Measurements from ENCODE around the gene DLG2. TPM values are rescaled to one million over a fixed set of nuclear protein-coding genes. Genes with fewer than 3 reads are reported as not detected.

The DLG2 gene
- total and polyA plus RNA-seq, 4 donors, result 0.30 to 5.5 (median 0.68) TPM

- TF ChIP-seq MAX (IDR thresholded peaks at IDR 0.05), result no peak
- no peak for TF ChIP-seq ATF3 (IDR thresholded peaks at IDR 0.05)
Measured at GRCh38 chr11:83663988-83664387, 1963.2 kb downstream of the DLG2 start (continued).

GRCh38 chr11:83663446-83663845, 1963.7 kb downstream of the DLG2 start:
- WGBS, result 90% methylated on average over 3 of the region's 3 CpGs

More at GRCh38 chr11:83663446-83663845, 1963.7 kb downstream of the DLG2 start:
- Histone ChIP-seq H3K27ac (ENCODE audit: low read depth in 1 of 2, low read length in 2 of 2) (no peak overlapping the region), H3K36me3 (ENCODE audit: control insufficient read depth in 4 of 4, insufficient read depth in 3 of 4, low read depth in 1 of 4, low read length in 3 of 4) (no peaks in the 10 kb centered on the region), H3K27me3 (ENCODE audit: control insufficient read depth in 4 of 4, insufficient read depth in 4 of 4, low read length in 3 of 4) (no peaks in the 10 kb centered on the region), H3K4me1 (ENCODE audit: control insufficient read depth in 4 of 4, insufficient read depth in 4 of 4, low read length in 3 of 4) (peaks cover 0 to 18% (median 5%) of the 10 kb centered on the region in 4 donors), H3K9me3 (ENCODE audit: control insufficient read depth in 4 of 4, low read length in 3 of 4) (no peaks in the 10 kb centered on the region), H3K9ac (ENCODE audit: low read depth in 1 of 2, low read length in 2 of 2) (no peak overlapping the region), H3K4me3 (ENCODE audit: low read depth in 1 of 3, low read length in 3 of 3) (no peak overlapping the region)
- TF ChIP-seq JUND (IDR thresholded peaks at IDR 0.05) (no peak), RXRA (IDR thresholded peaks at IDR 0.05) (no peak), ATF3 (IDR thresholded peaks at IDR 0.05) (no peak), HNF4G (IDR thresholded peaks at IDR 0.05) (no peak), NR2F2 (IDR thresholded peaks at IDR 0.05) (no peak), YY1 (IDR thresholded peaks at IDR 0.05) (no peak), GABPA (IDR thresholded peaks at IDR 0.05 in 1 of 2, conservative IDR thresholded peaks at IDR 0.05 in 1 of 2) (no peak), HNF4A (conservative IDR thresholded peaks at IDR 0.05) (no peak), MAX (IDR thresholded peaks at IDR 0.05) (no peak), CTCF (IDR thresholded peaks at IDR 0.05; ENCODE audit: low read depth, low read length, missing input control) (no peak), TAF1 (conservative IDR thresholded peaks at IDR 0.05) (no peak), FOXA2 (IDR thresholded peaks at IDR 0.05) (no peak), FOXA1 (IDR thresholded peaks at IDR 0.05) (no peak), REST (IDR thresholded peaks at IDR 0.05) (no peak)
- no peak for DNase-seq (ENCODE audit: low spot score)
